Stimulated activated CD4-positive, alpha-beta T cell treated with anti-CD3 and anti-CD28 coated beads, TNF-alpha, amount 100 ng/mL, for 4 hours (primary cell): ENCODE results near the gene SSPN.

Experiments
- DNase-seq, 3 experiments: peaks; one replicate each; pipeline ENCODE4 v3.0.0-alpha.2; 2020; ENCODE audit warnings: low read depth in 3 of 3

The SSPN gene, protein sequence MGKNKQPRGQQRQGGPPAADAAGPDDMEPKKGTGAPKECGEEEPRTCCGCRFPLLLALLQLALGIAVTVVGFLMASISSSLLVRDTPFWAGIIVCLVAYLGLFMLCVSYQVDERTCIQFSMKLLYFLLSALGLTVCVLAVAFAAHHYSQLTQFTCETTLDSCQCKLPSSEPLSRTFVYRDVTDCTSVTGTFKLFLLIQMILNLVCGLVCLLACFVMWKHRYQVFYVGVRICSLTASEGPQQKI

DNA sequence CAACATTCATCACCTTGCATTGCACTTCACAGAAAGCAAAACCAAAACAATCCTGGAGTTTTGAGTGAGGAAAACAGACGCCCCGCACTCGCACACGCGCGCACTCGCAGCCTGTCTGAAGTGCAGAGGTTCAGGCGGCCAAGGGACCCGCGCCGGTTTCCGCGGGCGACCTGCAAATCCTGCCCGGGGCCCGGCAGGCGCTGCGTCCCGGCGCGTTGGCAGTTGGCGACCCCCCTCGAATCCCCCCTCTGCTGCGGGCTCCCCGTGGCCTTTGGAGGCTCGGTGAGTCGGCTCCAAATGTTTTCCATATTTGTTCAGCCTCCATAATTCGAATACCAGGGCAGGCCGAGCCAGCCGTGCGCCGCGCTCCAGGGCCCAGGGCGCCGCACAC lies at the start of gene SSPN:
Gene SSPN, plus strand, starts transcription at position 324 of the 391 bp plus-strand sequence. CDS start 100 bp downstream, outside the sequence.
- DNase-seq = no peak

DNA sequence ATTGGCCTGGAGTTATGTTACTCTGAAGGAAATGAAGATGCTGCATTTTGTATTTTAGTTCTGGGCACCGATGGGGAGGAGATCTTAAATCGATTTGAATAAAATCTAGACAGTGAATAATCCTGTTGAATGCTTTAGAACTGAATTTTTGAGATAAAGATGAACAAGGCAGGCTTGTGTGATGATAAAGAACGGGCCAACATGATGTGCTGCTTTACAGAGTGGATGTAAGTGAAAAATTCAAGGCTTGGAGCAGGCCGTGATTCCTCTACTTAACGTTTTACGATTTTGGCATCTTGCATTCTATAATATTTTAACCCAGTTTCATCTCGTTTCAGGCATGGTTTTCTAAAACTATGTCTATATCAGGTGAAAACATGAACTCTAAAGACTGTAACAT lies 47.1 kb upstream of the SSPN start:
- DNase-seq = no peak

DNA sequence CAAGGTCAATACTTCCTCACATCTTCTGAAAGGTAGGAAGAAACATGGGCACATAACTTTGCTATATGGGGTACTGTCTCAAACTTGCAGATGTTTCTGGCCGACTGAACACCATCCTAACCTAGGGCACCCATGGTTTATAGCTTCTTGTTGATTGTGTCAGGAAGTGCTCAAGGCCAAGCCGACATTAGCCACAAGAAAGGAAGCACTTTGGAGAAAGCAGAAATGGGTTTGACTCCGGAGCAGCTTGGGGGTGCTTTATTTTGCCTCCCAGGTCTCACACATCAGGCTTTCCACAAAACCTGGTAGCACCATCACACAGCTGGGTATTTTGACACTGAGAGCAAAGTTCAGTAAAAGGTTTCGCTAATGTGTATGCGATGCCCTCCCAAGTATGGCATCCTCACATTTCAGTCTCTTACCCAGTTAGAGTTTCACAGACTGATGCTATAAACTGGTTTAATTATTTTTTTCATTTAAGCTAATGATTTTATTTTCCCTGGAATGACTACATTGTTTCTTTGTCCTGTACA lies 45.3 kb upstream of the SSPN start:
- DNase-seq = no peak

DNA sequence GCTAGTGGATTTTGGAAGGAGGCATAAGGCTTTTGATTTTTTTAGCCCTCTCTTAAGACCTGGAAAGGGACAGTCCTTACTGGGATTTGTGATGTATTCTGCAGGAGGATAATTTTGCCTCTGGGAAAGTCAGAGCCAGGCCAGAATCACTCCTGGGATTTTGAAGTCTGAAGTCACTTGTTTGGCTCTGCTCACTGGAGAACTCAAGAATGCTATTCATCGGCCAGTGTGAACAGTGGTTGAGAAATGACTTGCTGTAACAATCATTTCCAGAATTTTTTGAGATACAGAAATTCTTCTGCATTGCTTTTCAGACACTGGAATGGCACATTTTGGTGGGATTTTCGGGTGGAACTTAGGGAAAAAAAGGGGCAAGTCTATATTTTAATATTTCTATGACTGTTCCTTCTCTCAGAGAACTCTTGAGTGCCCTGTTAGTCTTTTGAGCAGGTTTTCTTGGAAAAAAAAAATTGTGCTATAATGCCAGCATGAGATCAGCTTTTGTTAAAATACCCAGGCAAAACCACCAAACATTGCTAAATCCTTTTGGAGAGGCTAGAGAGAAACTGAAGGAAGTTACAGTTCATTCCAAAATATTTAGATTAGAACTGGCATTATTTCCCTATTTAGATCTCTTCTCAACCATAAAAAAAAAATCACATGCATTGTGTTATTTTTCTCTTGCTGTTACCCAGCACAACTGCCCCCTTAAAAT lies 44.5 kb upstream of the SSPN start:
- DNase-seq = no peak

DNA sequence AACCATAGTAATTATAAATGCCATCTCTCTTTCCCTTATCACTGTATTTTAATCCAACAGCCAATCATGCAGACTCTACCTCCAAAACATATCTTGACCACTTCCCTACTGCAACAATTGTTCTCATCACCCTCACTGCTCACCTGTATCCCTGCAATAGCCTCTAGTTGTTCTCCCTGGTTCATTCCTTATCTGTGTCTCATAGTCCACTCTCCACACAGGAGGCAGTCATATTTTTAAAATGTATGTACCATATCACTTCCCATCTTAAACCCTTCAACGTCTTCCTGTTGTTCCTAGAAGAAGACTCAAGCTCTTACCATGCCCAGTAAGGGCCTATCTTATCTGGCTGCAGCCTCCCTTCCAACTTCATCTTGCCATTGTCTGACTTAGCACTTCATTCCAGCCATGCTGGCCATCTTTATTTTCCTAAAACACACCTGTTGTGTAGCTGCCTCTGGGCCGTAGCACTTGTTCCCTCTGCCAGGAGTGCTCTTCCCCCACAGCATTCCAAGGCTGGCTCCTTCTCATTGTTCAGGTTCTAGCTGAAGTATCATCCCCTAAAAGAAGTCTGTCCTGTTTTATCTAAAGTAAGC lies 42.8 kb upstream of the SSPN start:
- no peak for DNase-seq

DNA sequence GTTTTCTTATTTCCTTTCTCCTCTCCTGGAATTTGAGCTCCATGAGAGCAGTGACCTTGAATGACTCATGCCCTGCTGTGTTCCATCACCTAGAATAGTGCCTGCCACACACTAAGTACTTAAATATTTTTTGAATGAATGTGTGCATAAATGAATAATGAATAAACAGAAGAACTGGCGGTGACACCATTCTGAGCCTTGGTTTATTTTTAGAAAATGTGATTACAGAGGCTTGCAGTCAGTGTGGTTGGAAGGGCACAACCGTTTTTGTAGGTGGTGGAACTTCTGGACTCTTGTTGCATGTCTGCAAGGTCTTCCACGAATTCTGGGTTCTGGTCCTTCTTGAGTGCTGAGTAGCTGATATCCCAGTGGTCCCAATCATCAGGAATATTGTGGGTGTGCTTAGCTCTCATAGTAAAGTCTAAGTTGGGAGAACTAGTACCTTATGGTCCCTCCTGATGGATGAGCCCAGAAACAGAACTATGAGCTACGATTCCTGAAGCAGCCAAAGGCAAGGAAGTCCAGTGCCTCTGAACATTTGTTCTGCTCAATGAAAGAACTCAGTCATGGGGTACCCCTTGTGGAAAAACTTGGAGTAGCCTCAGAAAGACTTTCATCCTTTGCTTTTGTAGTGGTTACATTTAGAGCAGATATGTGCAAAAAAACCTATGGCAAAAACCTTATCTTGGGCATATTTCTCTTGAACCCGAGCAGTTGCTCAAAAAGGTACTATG lies 41.8 kb upstream of the SSPN start:
- no peak for DNase-seq

DNA sequence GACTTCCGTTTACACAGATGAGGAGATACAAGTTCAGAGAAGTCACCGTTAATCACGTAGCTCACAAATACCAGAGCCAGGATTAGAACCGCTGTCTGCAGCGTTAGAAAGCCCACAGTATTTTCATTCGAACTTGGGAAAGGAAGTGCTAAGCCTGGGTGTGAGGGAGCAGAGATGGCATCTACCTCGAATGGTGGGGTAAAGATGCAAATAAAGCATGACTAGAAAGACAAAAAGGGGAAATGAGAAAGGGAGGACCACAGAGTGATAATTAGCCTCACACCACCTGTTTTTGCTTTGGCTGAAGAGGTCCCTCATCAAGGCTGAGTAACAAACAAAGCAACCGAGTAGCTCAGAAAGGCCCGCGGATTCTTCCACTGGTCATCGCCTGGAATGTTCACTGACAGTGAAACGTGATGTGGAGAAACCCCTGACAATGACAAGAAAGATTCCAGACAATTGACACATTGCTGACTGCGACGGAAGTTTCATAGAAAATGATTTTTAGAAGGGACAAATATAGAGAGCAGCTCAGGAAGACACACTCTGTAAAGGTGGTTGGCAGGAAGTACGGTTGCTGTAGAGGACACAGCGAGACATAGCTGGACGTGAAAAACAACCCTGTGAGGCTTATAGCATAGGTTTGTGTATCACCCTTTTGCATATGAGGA lies 39.0 kb upstream of the SSPN start:
- DNase-seq = no peak

DNA sequence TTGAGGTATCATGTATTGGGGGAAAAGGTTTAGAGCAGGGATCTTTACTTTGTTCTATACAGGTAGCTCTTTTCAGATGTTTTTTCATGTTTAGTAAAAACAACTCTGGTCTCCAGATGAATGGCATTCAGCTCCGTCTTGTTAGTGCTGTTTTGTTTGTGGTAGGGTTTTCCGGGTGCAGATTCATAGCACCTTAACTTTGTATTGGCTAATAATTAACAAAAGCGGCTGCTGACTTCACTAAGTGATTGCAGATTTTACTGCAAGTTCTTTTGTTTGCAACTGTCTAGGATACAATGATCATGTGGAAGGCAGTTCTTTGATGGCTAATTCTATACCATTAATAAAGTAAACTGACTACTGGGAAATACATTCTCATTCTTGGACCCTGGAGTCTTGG lies 38.4 kb upstream of the SSPN start:
- DNase-seq = no peak

DNA sequence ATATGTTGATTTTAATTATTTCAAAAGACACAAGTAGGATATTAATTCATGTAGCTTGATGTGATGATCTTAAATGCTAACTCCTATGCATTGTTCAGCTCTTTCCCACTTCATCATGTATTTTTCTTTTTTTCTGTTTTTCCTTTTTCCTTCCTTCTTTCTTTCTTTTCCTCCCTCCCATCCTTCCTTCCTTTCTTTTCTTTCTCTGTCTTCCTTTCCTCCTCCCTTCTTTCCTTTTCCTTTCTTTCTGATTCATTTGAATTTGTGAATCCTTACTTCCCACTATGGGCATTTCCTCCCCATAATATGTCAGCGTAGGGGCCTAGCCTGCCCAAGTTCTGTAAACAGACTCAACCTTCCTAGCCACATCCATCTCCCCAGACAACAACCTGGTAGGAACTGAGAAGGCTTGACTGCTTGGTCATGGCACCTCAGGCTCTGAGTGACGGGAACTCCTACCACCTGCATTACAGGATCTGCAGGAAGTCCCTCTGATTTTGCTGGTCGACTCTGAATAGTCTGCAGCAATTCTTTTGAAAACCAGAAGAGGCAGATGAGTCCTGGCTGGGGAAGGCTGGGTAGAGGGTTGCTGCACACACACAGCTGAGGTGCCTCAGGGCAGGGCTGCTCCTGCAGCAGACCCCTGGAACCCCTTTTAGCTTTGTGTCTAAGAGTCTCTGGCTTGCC lies 37.2 kb upstream of the SSPN start:
- DNase-seq = no peak

DNA sequence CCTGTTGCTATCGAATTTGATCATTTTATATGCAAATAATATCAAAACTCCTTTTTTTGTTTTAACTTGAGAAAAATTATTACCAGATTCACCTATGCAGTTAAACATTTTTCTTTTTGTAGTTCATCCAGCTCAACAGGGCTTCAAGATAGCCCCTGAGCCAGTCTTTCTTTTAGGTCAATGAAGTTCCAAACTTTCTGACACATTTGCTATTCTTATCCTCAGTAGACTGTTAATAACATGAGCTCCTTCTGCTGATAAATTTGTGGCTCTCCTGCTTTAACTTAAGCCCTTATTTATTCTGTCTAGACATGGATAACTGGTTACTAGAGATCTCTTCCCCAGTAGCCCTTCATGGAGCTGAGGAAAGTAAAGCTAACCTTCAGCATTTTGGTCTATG lies 33.2 kb upstream of the SSPN start:
- no peak for DNase-seq

DNA sequence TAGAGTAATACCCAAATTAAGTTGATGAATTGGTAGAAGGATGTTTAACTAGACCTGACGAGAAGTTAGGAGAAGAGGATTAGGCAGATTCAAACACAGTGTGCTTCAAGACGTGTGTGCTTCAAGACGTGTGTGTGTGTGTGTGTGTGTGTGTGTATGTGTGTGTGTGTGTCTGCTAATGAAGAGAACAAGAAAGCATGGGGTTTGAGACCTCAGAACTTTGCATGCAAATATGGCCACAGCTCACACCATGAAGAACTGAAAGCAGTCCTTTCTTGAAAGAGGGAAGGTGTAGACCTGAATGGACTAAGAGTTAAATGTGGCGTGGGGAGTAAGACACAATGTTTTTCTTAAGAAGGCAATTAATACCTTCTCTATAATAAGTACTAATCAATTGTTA lies 32.5 kb upstream of the SSPN start:
- DNase-seq = no peak

DNA sequence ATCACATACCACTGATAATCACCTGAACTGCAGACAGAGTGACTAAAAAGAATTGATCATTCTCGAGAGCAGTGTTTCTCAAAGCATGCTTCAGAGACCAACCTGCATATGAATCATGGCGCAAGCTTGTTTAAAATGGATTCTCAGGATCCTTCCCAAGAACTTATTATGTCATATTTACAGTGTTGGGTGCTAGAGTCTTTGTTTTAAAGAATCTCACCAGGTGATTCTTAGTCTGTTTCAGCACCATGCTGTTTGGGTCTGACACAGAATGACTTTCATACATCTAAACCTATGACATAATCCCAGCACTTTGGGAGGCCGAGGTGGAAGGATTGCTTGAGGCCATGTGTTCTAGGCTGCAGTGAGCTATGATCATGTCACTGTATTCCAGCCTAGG lies 31.3 kb upstream of the SSPN start:
- no peak for DNase-seq

DNA sequence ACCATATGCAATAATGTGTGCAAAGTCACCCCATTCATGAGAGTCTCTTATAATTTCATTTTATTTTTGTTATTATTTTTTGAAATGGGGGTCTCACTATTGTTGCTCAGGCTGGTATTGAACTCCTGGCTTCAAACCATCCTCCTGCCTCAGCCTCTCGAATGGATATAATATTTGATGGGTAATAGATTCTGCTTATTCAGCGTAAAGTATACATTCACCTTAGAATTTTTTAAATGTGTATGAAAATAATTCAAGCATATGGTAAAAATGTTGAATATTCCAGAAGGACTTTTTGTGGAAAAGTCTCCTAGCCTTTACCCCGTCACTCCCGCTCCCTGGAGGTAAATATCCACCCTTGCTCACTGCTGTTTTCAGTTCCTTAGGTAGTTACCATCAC lies 23.4 kb upstream of the SSPN start:
- DNase-seq = no peak

DNA sequence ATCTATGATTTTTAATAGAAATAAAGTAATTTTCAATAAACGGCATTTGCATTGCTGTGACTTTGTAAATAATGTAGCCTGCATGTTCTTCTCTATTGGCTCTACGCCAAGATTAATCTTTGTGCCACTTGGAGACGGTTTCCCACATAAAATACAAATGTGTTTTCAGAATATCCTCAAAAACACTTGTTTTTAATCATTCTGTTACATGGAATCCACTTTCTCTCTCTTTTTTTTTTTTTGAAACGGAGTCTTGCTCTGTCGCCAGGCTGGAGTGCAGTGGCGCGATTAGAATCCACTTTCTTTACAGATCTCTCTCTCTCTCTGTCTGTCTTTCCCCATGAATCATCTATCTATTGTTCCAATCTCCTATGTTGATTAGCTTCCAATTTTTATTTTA lies 22.8 kb upstream of the SSPN start:
- no peak for DNase-seq

DNA sequence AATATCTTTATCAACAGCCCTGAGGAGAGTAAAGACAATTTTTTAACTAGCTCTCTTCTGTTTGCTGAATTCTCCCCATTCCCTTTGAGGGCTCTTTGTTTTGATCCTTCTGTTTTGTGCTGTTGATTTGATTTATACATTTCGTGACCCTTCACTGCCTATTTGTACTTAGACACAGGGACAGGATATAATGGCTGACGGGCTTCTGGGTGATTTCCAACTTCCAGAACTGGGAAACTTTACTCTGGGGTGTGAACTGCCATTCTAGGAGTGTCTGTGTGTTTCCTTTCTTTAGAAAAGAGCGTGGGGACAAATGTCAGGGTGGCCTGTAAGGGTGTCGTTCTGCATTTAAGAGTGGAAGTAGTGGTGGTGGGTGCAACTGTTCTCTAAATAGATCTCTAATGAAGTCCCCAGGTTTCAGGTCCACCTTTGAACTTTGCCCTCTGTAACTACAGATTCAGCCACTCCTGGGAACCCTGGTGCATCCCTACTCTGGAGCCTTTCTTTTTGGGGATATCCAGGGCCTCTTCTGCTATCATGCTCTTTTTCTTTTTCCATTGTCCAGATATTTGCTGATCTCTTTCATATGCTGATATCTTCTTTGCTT lies 22.3 kb upstream of the SSPN start:
- DNase-seq = no peak

DNA sequence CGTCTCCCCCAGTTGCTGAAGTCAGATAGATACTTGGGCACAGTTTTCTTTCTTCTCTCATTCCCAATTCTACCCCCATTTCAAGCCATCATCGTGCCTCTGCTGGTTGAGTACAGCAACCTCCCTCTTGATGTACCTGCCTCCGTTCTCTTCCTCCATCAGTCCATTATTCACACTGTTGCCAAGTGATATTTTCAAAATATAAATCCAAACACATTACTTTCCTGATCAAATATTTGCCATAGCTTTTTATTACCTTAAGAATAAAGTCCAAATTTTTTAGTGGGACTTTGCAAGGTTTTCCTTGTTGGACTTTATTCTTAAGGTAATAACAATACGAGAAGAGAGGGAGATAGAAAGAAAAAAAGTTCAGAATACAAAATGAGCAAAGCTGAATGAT lies 18.6 kb upstream of the SSPN start:
- DNase-seq = no peak

DNA sequence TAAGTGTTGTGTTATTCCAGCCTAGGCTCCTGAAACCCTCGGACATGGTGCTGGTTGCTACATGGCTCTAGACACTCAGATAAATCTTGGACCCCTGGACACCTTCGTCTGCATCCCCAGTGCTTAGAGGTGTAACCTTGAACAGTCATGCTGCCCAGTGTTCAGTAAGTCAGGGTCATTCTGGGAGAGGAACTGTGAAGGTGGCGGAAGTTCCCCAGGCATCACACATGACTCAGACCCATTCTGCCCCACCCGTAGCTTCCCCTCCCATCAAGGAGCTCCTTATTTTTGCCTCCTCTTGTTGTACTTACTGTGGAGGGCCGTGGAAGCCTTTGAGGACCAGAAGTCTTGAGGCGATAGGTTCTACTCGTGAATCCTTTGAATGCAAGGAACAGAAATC lies 18.1 kb upstream of the SSPN start:
- DNase-seq = no peak

DNA sequence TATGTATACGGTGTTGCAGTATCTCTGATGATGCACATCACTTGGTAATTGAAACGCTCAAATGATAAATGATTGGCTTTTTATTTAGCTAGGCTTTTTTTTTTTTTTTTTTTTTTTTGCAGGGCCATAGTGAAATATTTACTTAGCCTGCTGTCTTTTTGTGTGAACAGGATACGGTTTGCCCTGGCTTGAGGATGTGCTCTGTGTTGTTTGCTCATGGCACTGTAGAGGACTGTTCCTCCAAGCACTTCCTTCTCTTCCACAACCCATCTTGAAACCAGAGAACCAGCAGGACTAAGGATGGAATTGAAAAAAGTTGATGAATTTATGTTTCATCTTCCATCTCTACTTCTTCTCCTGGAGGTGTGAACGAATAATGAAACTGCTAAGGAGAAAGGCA lies 15.5 kb upstream of the SSPN start:
- DNase-seq = no peak

DNA sequence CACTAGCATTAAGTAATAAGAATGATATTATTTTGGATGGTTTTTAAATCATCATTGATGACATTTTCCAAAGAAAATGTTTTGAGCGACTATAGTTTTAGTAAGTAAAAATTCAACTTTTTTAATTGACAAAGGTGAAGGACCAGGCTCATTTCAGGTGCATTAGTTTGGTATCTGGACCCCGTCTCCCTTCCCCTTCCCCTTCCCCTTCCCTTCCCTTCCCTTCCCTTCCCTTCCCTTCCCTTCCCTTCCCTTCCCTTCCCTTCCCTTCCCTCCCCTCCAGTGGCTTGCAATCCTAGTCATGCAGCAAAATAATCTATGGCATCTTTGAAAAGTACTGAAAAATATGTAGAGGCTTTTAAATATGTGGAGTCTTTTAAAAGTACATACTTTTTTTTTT lies 13.0 kb upstream of the SSPN start:
- DNase-seq = no peak

DNA sequence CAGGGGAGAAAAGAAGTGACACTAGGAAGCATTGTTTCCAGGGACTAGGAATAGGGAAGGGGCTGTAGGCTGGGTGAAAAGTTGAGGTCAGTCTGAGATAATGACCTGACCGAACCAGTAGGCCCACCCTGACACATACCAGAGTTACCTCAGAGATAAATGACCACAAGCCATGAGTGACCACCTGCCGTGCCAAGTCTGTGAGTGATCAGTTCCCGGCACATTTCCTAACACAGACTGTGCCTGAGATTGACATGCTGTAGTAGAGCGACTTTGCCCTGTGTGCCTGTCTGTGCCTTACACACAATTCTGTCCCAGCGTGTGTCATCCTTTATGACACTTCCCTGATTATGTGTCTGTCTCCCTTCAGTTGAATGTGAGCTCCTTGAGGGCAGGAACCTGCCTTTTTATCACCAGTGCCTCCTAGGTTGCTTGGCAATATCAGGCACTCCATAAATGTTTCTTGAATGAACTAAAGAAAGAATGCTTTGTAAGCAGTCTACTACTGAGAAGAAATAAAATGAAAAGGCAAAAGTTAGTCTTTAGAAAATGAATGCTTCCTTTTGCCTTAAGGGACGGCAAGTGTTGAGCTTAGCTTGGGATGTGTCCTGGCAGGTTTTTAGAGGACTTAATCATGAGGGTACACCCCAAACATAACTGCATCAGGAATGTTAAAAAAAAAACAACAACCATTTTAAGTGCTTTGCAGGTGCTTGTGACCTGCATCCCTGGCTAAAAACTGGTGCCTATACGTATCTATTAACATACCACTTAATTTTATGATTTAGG lies 9.6 kb upstream of the SSPN start:
- DNase-seq = no peak
